ENCODE results near the gene CYP26B1. TPM values are rescaled to one million over a fixed set of nuclear protein-coding genes. Genes with fewer than 3 reads are reported as not detected.

CYP26B1 gene
- total and polyA plus RNA-seq, 9 of the 15 experiments (the other 6 are each of a cell fraction or from before 2014, with no cell fraction given) = 0.01 to 0.13 (median 0.04) TPM; not detected in 6

- TF ChIP-seq ZNF224 (CRISPR knock-in tag; IDR thresholded peaks at IDR 0.05) = no peak
- no peak for TF ChIP-seq POLR2AphosphoS5 (IDR thresholded peaks at IDR 0.05; ENCODE audit: control insufficient read depth, insufficient read depth, low read depth, low read length)
- TF ChIP-seq NEUROD1 (IDR thresholded peaks at IDR 0.05; ENCODE audit: borderline replicate concordance, low read depth, low read length, partially characterized antibody) = no peak
- TF ChIP-seq MEF2A (IDR thresholded peaks at IDR 0.05; ENCODE audit: control insufficient read depth, low read depth, low read length) = no peak
- TF ChIP-seq, protein P1, sequence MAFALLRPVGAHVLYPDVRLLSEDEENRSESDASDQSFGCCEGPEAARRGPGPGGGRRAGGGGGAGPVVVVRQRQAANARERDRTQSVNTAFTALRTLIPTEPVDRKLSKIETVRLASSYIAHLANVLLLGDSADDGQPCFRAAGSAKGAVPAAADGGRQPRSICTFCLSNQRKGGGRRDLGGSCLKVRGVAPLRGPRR (CRISPR knock-in tag; IDR thresholded peaks at IDR 0.05) = no peak
- no peak for TF ChIP-seq CBX5 (IDR thresholded peaks at IDR 0.05; ENCODE audit: borderline replicate concordance, low read depth)
- TF ChIP-seq, protein P2, sequence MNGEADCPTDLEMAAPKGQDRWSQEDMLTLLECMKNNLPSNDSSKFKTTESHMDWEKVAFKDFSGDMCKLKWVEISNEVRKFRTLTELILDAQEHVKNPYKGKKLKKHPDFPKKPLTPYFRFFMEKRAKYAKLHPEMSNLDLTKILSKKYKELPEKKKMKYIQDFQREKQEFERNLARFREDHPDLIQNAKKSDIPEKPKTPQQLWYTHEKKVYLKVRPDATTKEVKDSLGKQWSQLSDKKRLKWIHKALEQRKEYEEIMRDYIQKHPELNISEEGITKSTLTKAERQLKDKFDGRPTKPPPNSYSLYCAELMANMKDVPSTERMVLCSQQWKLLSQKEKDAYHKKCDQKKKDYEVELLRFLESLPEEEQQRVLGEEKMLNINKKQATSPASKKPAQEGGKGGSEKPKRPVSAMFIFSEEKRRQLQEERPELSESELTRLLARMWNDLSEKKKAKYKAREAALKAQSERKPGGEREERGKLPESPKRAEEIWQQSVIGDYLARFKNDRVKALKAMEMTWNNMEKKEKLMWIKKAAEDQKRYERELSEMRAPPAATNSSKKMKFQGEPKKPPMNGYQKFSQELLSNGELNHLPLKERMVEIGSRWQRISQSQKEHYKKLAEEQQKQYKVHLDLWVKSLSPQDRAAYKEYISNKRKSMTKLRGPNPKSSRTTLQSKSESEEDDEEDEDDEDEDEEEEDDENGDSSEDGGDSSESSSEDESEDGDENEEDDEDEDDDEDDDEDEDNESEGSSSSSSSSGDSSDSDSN (IDR thresholded peaks at IDR 0.05; ENCODE audit: borderline replicate concordance in 1 of 2, low read depth in 2 of 2, low read length in 2 of 2) = no peak
- TF ChIP-seq, protein P3, sequence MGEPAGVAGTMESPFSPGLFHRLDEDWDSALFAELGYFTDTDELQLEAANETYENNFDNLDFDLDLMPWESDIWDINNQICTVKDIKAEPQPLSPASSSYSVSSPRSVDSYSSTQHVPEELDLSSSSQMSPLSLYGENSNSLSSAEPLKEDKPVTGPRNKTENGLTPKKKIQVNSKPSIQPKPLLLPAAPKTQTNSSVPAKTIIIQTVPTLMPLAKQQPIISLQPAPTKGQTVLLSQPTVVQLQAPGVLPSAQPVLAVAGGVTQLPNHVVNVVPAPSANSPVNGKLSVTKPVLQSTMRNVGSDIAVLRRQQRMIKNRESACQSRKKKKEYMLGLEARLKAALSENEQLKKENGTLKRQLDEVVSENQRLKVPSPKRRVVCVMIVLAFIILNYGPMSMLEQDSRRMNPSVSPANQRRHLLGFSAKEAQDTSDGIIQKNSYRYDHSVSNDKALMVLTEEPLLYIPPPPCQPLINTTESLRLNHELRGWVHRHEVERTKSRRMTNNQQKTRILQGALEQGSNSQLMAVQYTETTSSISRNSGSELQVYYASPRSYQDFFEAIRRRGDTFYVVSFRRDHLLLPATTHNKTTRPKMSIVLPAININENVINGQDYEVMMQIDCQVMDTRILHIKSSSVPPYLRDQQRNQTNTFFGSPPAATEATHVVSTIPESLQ (CRISPR knock-in tag; IDR thresholded peaks at IDR 0.05) = no peak
- TF ChIP-seq ZNF780A (CRISPR knock-in tag; IDR thresholded peaks at IDR 0.05) = no peak
- TF ChIP-seq ZNF766 (CRISPR knock-in tag; conservative IDR thresholded peaks at IDR 0.05) = no peak
These were observed 63.7 kb downstream of the CYP26B1 start (continued) for GRCh38 chr2:72083751-72084583.
